Measurements from ENCODE around the gene DOCK8. TPM values are rescaled to one million over a fixed set of nuclear protein-coding genes. Genes with fewer than 3 reads are reported as not detected.

DOCK8 gene
- total RNA-seq, 1 experiment from 2014 or later = 7.5 TPM

DNA sequence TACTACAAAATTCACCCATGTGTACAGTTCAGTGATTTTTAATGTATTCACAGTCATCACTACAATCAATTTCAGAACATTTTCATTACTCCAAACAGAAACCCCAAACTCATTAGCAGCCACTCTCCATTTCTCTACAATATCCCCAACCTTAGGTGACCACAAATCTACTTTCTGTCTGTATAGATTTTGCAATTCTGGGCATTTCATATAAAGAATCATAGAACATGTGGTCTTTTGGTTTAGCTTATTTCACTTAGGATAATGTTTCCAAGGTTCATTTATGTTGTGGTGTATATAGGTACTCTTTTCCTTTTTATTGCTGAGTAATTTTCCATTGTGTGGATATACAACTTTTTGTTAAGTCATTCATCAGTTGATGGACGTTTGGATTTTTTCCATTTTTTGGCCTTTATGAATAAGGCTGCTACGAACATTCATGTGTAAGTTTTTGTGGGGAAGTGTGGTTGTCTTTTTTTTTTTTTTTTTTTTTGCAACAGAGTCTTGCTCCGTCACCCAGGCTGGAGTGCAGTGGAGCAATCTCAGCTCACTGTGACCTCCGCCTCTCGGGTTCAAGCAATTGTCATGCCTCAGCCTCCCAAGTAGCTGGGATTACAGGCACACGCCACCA, 54.5 kb downstream of the DOCK8 start:
- H3K4me3 ChIP-seq = no peak overlapping the region
- POLR2A ChIA-PET (ENCODE audit: unreplicated experiment) = no interaction called here
- no peak for DNase-seq
- H3F3A ChIP-seq (ENCODE audit: insufficient read depth, low read depth) = no peaks in the 10 kb centered on the region
- no peak overlapping the region for H3K27ac ChIP-seq
- H3K4me1 ChIP-seq (replicated peaks; ENCODE audit: insufficient read depth) = no peaks in the 10 kb centered on the region
- no TSS peak for BruUV-seq (replicated peaks)
- CTCF ChIA-PET = no interaction called here
- no peak for TF ChIP-seq EZH2 (IDR thresholded peaks at IDR 0.05; ENCODE audit: low read depth)
- TF ChIP-seq, protein P1, sequence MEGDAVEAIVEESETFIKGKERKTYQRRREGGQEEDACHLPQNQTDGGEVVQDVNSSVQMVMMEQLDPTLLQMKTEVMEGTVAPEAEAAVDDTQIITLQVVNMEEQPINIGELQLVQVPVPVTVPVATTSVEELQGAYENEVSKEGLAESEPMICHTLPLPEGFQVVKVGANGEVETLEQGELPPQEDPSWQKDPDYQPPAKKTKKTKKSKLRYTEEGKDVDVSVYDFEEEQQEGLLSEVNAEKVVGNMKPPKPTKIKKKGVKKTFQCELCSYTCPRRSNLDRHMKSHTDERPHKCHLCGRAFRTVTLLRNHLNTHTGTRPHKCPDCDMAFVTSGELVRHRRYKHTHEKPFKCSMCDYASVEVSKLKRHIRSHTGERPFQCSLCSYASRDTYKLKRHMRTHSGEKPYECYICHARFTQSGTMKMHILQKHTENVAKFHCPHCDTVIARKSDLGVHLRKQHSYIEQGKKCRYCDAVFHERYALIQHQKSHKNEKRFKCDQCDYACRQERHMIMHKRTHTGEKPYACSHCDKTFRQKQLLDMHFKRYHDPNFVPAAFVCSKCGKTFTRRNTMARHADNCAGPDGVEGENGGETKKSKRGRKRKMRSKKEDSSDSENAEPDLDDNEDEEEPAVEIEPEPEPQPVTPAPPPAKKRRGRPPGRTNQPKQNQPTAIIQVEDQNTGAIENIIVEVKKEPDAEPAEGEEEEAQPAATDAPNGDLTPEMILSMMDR (conservative IDR thresholded peaks at IDR 0.05) = no peak
- intact Hi-C loops (cut with micrococcal nuclease; ENCODE audit: unreplicated experiment) = no loop called here
- H3K27me3 ChIP-seq (ENCODE audit: insufficient read depth, low read depth) = no peaks in the 10 kb centered on the region
- H3K36me3 ChIP-seq (ENCODE audit: low read depth) = no peaks in the 10 kb centered on the region
- no peaks in the 10 kb centered on the region for H3K79me2 ChIP-seq (ENCODE audit: low read depth)
- no peaks in the 10 kb centered on the region for H3K9me2 ChIP-seq (ENCODE audit: insufficient read depth)
- H3K9me3 ChIP-seq (ENCODE audit: insufficient read depth, low read depth) = no peaks in the 10 kb centered on the region
- no peak overlapping the region for H3K4me2 ChIP-seq
- no peak overlapping the region for H2AFZ ChIP-seq
- no peaks in the 10 kb centered on the region for H4K20me1 ChIP-seq (ENCODE audit: insufficient read depth)

DNA sequence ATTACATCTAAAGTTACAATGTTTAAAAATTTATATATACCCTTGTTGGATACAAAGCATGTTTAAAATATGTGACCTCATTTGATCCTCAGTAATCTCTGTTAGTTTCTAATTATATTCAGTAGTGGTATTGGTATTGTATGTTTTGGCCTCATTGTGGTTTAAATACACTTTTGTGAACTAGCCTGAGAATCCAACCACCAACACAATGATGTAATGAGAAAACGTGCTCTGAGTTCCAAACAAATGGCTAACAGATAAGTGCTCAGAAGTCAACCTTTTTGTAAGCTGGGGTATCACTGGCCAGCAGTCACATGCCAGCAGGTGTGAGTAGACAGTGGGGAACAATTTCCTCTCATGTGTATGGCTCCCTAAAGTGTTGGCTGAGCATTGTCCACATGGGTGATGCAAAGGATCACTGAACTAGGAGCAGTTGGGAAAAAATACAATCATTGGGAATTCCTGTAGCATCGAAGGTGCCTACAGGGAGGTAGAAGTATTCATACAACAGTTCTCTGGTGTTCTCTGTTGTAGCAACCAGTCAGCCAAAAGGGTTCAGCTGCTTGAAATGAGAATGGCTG, 56.1 kb downstream of the DOCK8 start:
- BruUV-seq (replicated peaks) = no TSS peak
- no peaks in the 10 kb centered on the region for H3K27me3 ChIP-seq (ENCODE audit: insufficient read depth, low read depth)
- POLR2A ChIA-PET (ENCODE audit: unreplicated experiment) = no interaction called here

DNA sequence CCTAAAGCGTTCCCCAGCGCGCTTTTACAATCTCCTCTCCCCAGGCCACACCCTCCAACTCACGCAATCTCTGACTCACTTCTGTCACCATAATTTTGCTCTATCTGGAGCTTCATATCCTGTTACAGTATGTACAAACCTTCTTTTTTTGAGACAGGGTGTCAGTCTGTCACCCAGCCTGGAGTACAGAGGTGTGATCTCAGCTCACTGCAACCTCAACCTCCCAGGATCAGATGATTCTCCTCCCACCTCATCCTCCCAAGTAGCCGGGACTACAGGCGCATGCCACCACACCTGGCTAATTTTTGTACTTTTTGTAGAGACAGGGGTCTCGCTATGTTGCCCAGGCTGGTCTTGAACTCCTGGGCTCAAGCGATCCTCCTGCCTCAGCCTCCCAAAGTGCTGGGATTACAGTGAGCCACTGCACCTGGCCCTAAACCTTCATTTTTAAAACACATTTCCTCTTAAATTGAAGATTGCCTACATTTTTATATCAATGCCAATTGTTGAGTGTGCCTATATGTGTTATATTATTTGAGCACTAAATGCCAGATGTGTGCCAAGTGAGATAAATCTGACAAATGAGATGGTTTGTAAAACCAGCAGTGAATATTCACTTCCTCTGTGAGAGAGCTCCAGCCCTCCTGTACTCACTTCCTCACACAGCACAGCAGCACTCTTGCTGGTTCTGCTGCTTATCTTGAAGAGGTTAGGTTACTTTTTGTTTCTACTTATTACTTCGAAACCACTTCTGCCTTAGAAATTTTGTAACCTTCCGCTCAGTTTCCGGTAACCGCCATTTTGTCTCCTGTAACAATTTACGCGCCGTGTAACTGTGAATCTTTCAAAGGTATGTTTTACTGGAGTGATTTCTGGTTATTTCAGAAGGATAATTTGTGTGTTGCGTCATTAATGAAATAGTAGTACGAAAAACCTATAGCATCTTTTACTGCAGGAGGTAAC, 57.9 kb downstream of the DOCK8 start:
- Histone ChIP-seq H3K9me2 (ENCODE audit: insufficient read depth) (no peaks in the 10 kb centered on the region), H3K4me1 (replicated peaks; ENCODE audit: insufficient read depth) (no peaks in the 10 kb centered on the region), H3K9me3 (ENCODE audit: insufficient read depth, low read depth) (no peaks in the 10 kb centered on the region), H2AFZ (no peak overlapping the region), H3F3A (ENCODE audit: insufficient read depth, low read depth) (no peaks in the 10 kb centered on the region), H3K79me2 (ENCODE audit: low read depth) (no peaks in the 10 kb centered on the region), H3K36me3 (ENCODE audit: low read depth) (no peaks in the 10 kb centered on the region), H3K4me2 (no peak overlapping the region), H3K4me3 (no peak overlapping the region), H3K27me3 (ENCODE audit: insufficient read depth, low read depth) (no peaks in the 10 kb centered on the region), H4K20me1 (ENCODE audit: insufficient read depth) (no peaks in the 10 kb centered on the region), H3K27ac (no peak overlapping the region)
- no peak for DNase-seq
- BruUV-seq (replicated peaks) = no TSS peak
- TF ChIP-seq EZH2 (IDR thresholded peaks at IDR 0.05; ENCODE audit: low read depth) = no peak
- TF ChIP-seq, protein P1 (conservative IDR thresholded peaks at IDR 0.05) = no peak
- intact Hi-C loops (cut with micrococcal nuclease; ENCODE audit: unreplicated experiment) = no loop called here
- POLR2A ChIA-PET (ENCODE audit: unreplicated experiment) = no interaction called here
- CTCF ChIA-PET = no interaction called here

More for the DNA sequence above, 56.1 kb downstream of the DOCK8 start:
- Histone ChIP-seq H3K4me1 (replicated peaks; ENCODE audit: insufficient read depth) (no peaks in the 10 kb centered on the region), H3K4me3 (no peak overlapping the region), H3K9me3 (ENCODE audit: insufficient read depth, low read depth) (no peaks in the 10 kb centered on the region), H2AFZ (no peak overlapping the region), H3K79me2 (ENCODE audit: low read depth) (no peaks in the 10 kb centered on the region), H3F3A (ENCODE audit: insufficient read depth, low read depth) (no peaks in the 10 kb centered on the region), H3K36me3 (ENCODE audit: low read depth) (no peaks in the 10 kb centered on the region), H4K20me1 (ENCODE audit: insufficient read depth) (no peaks in the 10 kb centered on the region), H3K4me2 (no peak overlapping the region), H3K9me2 (ENCODE audit: insufficient read depth) (no peaks in the 10 kb centered on the region), H3K27ac (no peak overlapping the region)
- CTCF ChIA-PET = no interaction called here
- TF ChIP-seq EZH2 (IDR thresholded peaks at IDR 0.05; ENCODE audit: low read depth) = no peak
- TF ChIP-seq, protein P1 (conservative IDR thresholded peaks at IDR 0.05) = no peak
- intact Hi-C loops (cut with micrococcal nuclease; ENCODE audit: unreplicated experiment) = no loop called here
- DNase-seq = no peak

Measured in PC-9 (cell line).